Liver (tissue), 9 donors: ENCODE results near the gene ATG10. TPM values are rescaled to one million over a fixed set of nuclear protein-coding genes. Genes with fewer than 3 reads are reported as not detected.

Experiments used
- DNase-seq: peaks from one replicate; pipeline ENCODE4 v3.0.0-alpha.2; 2017; ENCODE audit warnings: low spot score
- H3K27ac ChIP-seq, 2 donors: one replicate each; pipeline ENCODE4 v1.7.0; 2013; ENCODE audit warnings: inconsistent platforms in 2 of 2, low read length in 2 of 2, control low read depth in 1 of 2, low read depth in 1 of 2, mild to moderate bottlenecking in 1 of 2
- H3K27me3 ChIP-seq, 4 donors: one replicate each; pipeline versions ENCODE4 v1.6.1 to v1.7.0; 2013; ENCODE audit warnings: low read length in 3 of 4, inconsistent platforms in 1 of 4, mild to moderate bottlenecking in 1 of 4, moderate library complexity in 1 of 4; ENCODE audit not compliant: control insufficient read depth in 4 of 4, insufficient read depth in 4 of 4
- H3K36me3 ChIP-seq, 4 donors: one replicate each; pipeline versions ENCODE4 v1.6.1 to v1.7.0; 2013; ENCODE audit warnings: low read length in 3 of 4, mild to moderate bottlenecking in 3 of 4, low read depth in 1 of 4, moderate library complexity in 1 of 4; ENCODE audit not compliant: control insufficient read depth in 4 of 4, insufficient read depth in 3 of 4
- H3K4me1 ChIP-seq, 4 donors: one replicate each; pipeline versions ENCODE4 v1.6.1 to v1.7.0; 2013; ENCODE audit warnings: low read length in 3 of 4, mild to moderate bottlenecking in 3 of 4, moderate library complexity in 1 of 4; ENCODE audit not compliant: control insufficient read depth in 4 of 4, insufficient read depth in 4 of 4
- H3K4me3 ChIP-seq, 3 donors: one replicate each; pipeline versions ENCODE4 v1.6.1 to v1.7.0; 2013; ENCODE audit warnings: low read length in 3 of 3, control low read depth in 1 of 3, low read depth in 1 of 3, mild to moderate bottlenecking in 1 of 3
- H3K9ac ChIP-seq, 2 donors: one replicate each; pipeline ENCODE4 v1.7.0; 2013; ENCODE audit warnings: low read length in 2 of 2, mild to moderate bottlenecking in 2 of 2, moderate library complexity in 2 of 2, control low read depth in 1 of 2, low read depth in 1 of 2
- H3K9me3 ChIP-seq, 4 donors: one replicate each; pipeline versions ENCODE4 v1.6.1 to v1.7.0; 2013; ENCODE audit warnings: low read length in 3 of 4; ENCODE audit not compliant: control insufficient read depth in 4 of 4
- FOXA1 ChIP-seq: IDR thresholded peaks from 2 replicates; pipeline ENCODE4 v1.6.1; 2016; ENCODE audit warnings: antibody characterized with exemption
- GABPA ChIP-seq, 2 donors: IDR thresholded peaks in 1 of 2; conservative IDR thresholded peaks in 1 of 2; 2 replicates each; pipeline ENCODE4 v1.6.1; 2016; ENCODE audit warnings: antibody characterized with exemption in 2 of 2, mild to moderate bottlenecking in 1 of 2, moderate library complexity in 1 of 2
- HNF4A ChIP-seq, 2 donors: conservative IDR thresholded peaks; 2 replicates each; pipeline ENCODE4 v1.6.1; 2016; ENCODE audit warnings: antibody characterized with exemption in 2 of 2, mild to moderate bottlenecking in 2 of 2
- HNF4G ChIP-seq: IDR thresholded peaks from 2 replicates; pipeline ENCODE4 v1.6.1; 2016; ENCODE audit warnings: antibody characterized with exemption
- JUND ChIP-seq, 2 donors: IDR thresholded peaks; 2 replicates each; pipeline ENCODE4 v1.6.1; 2016; ENCODE audit warnings: antibody characterized with exemption in 2 of 2
- NR2F2 ChIP-seq: IDR thresholded peaks from 2 replicates; pipeline ENCODE4 v1.6.1; 2016; ENCODE audit warnings: antibody characterized with exemption
- RAD21 ChIP-seq, 2 donors: IDR thresholded peaks; 2 replicates each; pipeline ENCODE4 v1.6.1; 2016; ENCODE audit warnings: antibody characterized with exemption in 2 of 2, mild to moderate bottlenecking in 2 of 2
- SP1 ChIP-seq: IDR thresholded peaks from 2 replicates; pipeline ENCODE4 v1.6.1; 2018; ENCODE audit warnings: antibody characterized with exemption, mild to moderate bottlenecking
- TAF1 ChIP-seq: conservative IDR thresholded peaks from 2 replicates; pipeline ENCODE4 v1.6.1; 2016; ENCODE audit warnings: antibody characterized with exemption, mild to moderate bottlenecking
- YY1 ChIP-seq: IDR thresholded peaks from 2 replicates; pipeline ENCODE4 v1.6.1; 2016; ENCODE audit warnings: antibody characterized with exemption, mild to moderate bottlenecking
- WGBS: extraction: QIAGEN DNeasy Blood & Tissue Kit; methylation state at CpG from one replicate; pipeline ENCODE4 v1.1.7; 2013; 5-methylcytosine and 5-hydroxymethylcytosine counted together
- polyA plus RNA-seq, 2 donors: library from polyadenylated mRNA; stranded (reverse) in 1 of 2; unstranded in 1 of 2; fragments of 200-250 nt in 1 of 2; fragments of >200 nt in 1 of 2; fragmentation: Nextera tagmentation in 1 of 2; extraction: Ambion mirVana in 1 of 2; gene quantifications; one replicate each; pipeline versions ENCODE4 v1.2.1 to v1.2.3, GENCODE V29; 2013 to 2015
- total RNA-seq, 2 donors: library from RNA; depleted of rRNA; stranded (reverse); fragments of >200 nt; gene quantifications; one replicate each; pipeline ENCODE4 v1.2.3, GENCODE V29; 2014
- TF ChIP-seq, protein P1 (sequence below): IDR thresholded peaks from 2 replicates; pipeline ENCODE4 v1.6.1; 2016; ENCODE audit warnings: antibody characterized with exemption, mild to moderate bottlenecking
- TF ChIP-seq, protein P2 (sequence below): fragments of 150-350 bp; IDR thresholded peaks from 2 replicates; pipeline ENCODE4 v1.5.1; 2017; ENCODE audit warnings: improper control_type of control experiment, low read depth, low read length; ENCODE audit not compliant: missing input control
- TF ChIP-seq, protein P3 (sequence below): IDR thresholded peaks from 2 replicates; pipeline ENCODE4 v1.6.1; 2016; ENCODE audit warnings: antibody characterized with exemption
- donor health status: healthy.
- donor health status: healthy.
- donor health status: healthy.
- donor health status: healthy.
- donor health status: healthy.

The ATG10 gene
- total and polyA plus RNA-seq, 4 donors = 3.1 to 7.8 (median 7.4) TPM

DNA sequence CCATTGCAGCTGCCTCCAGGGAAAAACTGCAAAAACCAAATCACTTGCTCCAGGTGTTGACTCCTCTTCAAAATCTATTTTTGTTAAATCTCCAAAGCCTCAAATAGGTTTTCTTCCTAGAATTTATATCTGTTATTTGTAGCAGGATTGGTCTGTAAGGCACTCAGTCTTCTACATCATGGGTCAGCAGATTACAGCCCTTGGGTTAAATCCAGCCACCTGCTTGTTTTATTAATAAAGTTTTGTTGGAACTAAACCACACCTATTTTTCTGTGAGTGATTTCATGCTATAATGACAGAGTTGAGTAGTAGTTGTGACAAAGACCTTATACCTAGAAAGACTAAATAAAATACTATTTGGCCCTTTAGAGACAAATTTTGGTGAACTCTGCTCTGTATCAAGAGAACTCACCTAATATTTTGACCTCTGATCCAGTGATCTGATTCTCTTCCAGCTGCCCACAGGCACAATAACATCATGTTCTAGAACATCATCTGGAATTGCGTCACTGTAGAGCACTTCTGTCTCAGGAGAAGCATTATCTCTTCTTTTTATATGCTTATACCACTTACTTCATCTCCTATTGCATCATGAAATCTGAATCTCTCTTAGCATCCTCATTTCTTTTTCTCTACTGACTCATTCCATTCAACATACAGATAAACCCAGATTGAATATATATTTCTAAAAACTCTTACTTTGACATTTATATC is 176.2 kb downstream of the ATG10 start (continued):
- TF ChIP-seq, protein P1, sequence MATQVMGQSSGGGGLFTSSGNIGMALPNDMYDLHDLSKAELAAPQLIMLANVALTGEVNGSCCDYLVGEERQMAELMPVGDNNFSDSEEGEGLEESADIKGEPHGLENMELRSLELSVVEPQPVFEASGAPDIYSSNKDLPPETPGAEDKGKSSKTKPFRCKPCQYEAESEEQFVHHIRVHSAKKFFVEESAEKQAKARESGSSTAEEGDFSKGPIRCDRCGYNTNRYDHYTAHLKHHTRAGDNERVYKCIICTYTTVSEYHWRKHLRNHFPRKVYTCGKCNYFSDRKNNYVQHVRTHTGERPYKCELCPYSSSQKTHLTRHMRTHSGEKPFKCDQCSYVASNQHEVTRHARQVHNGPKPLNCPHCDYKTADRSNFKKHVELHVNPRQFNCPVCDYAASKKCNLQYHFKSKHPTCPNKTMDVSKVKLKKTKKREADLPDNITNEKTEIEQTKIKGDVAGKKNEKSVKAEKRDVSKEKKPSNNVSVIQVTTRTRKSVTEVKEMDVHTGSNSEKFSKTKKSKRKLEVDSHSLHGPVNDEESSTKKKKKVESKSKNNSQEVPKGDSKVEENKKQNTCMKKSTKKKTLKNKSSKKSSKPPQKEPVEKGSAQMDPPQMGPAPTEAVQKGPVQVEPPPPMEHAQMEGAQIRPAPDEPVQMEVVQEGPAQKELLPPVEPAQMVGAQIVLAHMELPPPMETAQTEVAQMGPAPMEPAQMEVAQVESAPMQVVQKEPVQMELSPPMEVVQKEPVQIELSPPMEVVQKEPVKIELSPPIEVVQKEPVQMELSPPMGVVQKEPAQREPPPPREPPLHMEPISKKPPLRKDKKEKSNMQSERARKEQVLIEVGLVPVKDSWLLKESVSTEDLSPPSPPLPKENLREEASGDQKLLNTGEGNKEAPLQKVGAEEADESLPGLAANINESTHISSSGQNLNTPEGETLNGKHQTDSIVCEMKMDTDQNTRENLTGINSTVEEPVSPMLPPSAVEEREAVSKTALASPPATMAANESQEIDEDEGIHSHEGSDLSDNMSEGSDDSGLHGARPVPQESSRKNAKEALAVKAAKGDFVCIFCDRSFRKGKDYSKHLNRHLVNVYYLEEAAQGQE = peak; percentile 37
- TF ChIP-seq HNF4G = peak; percentile 8
- no peak for TF ChIP-seq GABPA (IDR thresholded peaks at IDR 0.05 in 1 of 2, conservative IDR thresholded peaks at IDR 0.05 in 1 of 2)
- peak; percentile 69 to 79 for TF ChIP-seq JUND (IDR thresholded peaks at IDR 0.05)
- TF ChIP-seq, protein P2, sequence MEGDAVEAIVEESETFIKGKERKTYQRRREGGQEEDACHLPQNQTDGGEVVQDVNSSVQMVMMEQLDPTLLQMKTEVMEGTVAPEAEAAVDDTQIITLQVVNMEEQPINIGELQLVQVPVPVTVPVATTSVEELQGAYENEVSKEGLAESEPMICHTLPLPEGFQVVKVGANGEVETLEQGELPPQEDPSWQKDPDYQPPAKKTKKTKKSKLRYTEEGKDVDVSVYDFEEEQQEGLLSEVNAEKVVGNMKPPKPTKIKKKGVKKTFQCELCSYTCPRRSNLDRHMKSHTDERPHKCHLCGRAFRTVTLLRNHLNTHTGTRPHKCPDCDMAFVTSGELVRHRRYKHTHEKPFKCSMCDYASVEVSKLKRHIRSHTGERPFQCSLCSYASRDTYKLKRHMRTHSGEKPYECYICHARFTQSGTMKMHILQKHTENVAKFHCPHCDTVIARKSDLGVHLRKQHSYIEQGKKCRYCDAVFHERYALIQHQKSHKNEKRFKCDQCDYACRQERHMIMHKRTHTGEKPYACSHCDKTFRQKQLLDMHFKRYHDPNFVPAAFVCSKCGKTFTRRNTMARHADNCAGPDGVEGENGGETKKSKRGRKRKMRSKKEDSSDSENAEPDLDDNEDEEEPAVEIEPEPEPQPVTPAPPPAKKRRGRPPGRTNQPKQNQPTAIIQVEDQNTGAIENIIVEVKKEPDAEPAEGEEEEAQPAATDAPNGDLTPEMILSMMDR = no peak

DNA sequence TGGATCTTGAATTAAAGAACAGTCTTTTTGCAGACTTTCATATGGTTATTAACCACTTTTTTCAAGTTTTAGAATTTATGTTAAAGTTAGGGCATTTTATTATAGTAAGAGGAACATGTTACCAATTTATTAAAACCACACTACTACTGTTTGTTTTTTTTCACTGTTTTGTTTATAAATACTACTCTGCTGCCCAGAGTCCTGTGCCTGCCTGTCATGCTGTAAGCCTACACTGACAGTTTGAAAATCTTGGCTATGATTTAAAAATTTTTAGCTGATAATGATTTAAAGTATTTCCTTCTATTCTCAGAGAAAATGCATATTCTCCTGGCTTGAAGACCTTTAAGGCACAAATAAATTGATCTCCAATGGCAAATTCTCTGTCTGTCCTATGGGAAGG is 177.6 kb downstream of the ATG10 start:
- Histone ChIP-seq H3K4me1 (peaks cover 2 to 4% (median 3%) of the 10 kb centered on the region in 4 donors), H3K4me3 (no peak overlapping the region), H3K36me3 (no peaks in the 10 kb centered on the region), H3K27ac (peak overlapping the region; percentile 7 to 47), H3K9me3 (no peaks in the 10 kb centered on the region), H3K27me3 (no peaks in the 10 kb centered on the region), H3K9ac (peak overlapping the region in 1 of 2 donors; percentile 25)
- DNase-seq = no peak
- TF ChIP-seq SP1 (no peak), HNF4A (conservative IDR thresholded peaks at IDR 0.05) (peak in 1 of 2 donors; percentile 13), NR2F2 (no peak), YY1 (no peak)

DNA sequence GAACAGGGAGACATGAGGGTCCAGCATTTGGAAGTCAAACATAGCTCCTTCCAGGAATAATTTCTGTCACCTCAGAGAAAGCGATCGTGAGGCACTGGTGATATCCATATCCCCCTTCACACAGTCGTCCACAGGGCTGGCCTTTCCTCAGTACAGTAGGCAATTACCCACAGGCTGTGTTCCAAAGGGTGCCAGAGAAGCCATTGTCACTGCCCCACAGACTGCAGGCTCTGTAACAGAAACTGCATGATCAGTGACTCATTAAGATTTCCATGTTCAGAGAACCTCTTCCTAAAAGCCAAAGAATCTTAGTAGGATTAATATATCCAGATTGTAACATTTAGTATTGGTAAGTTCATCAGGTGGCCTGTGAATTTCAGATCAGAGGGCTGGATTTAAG is 178.7 kb downstream of the ATG10 start:
- no peaks in the 10 kb centered on the region for H3K27me3 ChIP-seq
- TF ChIP-seq HNF4A (conservative IDR thresholded peaks at IDR 0.05) (no peak), YY1 (peak; percentile 15), FOXA1 (no peak)
- H3K27ac ChIP-seq = no peak overlapping the region
- DNase-seq = no peak
- no peak overlapping the region for H3K9ac ChIP-seq
- WGBS = 81% methylated on average over 3 of the region's 3 CpGs
- H3K4me3 ChIP-seq = no peak overlapping the region
- H3K9me3 ChIP-seq = no peaks in the 10 kb centered on the region
- H3K36me3 ChIP-seq = no peaks in the 10 kb centered on the region
- H3K4me1 ChIP-seq = peaks cover 2 to 4% (median 3%) of the 10 kb centered on the region in 4 donors

DNA sequence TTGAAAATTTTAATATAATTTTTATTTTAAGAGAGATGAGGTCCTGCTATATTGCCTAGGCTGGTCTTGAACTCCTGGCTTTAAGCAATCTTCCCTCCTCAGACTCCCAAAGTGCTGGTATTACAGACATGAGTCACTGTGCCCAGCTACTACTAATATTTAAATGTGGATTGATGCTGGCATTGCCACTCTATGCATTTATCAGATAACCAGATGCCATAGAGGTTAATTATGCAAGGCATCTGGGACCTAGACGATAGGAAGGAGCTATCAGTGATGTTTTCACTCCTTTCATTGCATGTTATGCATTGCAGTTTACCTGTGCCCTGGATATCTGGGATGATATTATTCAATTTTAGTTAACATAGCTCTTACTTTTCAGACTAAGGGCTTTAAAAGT is 179.4 kb downstream of the ATG10 start:
- 76% methylated on average over 1 of the region's 1 CpG for WGBS
- Histone ChIP-seq H3K27me3 (no peaks in the 10 kb centered on the region), H3K9ac (no peak overlapping the region), H3K9me3 (no peaks in the 10 kb centered on the region), H3K27ac (no peak overlapping the region), H3K36me3 (no peaks in the 10 kb centered on the region), H3K4me3 (no peak overlapping the region), H3K4me1 (peaks cover 2 to 4% (median 3%) of the 10 kb centered on the region in 4 donors)
- no peak for DNase-seq
- TF ChIP-seq, protein P2 = no peak
- TF ChIP-seq RAD21 (IDR thresholded peaks at IDR 0.05) (no peak), TAF1 (no peak), YY1 (no peak), NR2F2 (no peak), JUND (IDR thresholded peaks at IDR 0.05) (no peak), FOXA1 (no peak)
- TF ChIP-seq, protein P1 = no peak
- TF ChIP-seq, protein P3, sequence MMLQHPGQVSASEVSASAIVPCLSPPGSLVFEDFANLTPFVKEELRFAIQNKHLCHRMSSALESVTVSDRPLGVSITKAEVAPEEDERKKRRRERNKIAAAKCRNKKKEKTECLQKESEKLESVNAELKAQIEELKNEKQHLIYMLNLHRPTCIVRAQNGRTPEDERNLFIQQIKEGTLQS = no peak
